Measurements from ENCODE around the gene DGLUCY.

DNA sequence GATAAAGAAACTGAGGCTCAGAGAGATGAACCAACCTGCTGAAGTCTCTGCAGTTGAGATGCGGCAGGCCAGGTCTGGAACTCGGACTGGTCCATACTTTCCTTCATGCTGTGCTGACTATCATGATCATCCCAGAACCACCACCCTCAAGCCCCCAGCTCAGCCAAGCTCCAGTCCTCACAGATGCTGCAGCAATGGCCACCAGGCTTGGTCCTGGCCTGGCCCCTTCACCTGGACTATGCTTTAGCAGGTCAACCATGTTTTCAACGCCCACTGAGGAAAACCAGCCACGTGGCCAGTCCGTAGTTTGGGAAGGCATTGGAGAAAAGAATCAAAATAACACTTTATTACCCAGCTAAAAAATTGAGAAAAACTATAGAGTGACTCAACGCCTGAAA is 129.2 kb downstream of the DGLUCY start:
- TF ChIP-seq, protein P1, sequence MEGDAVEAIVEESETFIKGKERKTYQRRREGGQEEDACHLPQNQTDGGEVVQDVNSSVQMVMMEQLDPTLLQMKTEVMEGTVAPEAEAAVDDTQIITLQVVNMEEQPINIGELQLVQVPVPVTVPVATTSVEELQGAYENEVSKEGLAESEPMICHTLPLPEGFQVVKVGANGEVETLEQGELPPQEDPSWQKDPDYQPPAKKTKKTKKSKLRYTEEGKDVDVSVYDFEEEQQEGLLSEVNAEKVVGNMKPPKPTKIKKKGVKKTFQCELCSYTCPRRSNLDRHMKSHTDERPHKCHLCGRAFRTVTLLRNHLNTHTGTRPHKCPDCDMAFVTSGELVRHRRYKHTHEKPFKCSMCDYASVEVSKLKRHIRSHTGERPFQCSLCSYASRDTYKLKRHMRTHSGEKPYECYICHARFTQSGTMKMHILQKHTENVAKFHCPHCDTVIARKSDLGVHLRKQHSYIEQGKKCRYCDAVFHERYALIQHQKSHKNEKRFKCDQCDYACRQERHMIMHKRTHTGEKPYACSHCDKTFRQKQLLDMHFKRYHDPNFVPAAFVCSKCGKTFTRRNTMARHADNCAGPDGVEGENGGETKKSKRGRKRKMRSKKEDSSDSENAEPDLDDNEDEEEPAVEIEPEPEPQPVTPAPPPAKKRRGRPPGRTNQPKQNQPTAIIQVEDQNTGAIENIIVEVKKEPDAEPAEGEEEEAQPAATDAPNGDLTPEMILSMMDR (IDR thresholded peaks at IDR 0.05; ENCODE audit: borderline replicate concordance, extremely low read depth, low read length, poor library complexity, severe bottlenecking): no peak
- no peak for TF ChIP-seq EZH2 (IDR thresholded peaks at IDR 0.05; ENCODE audit: borderline replicate concordance, low read depth, low read length, severe bottlenecking)

Data from DND-41 (cell line).